ENCODE measurements around the gene ANKRD24.
"Not testable (repeated sequence)": the region's sequence is repeated elsewhere in the genome, so short reads cannot be mapped to it uniquely, and the experiment has no call there.

Gene ANKRD24

GRCh38 chr19:4233282-4233853, 50.9 kb downstream of the ANKRD24 start:
- no peak for DNase-seq

GRCh38 chr19:4234142-4234861, 51.8 kb downstream of the ANKRD24 start:
- no peak for DNase-seq

GRCh38 chr19:4234862-4235201, 52.3 kb downstream of the ANKRD24 start:
- DNase-seq = no peak

GRCh38 chr19:4237510-4237909, 55.0 kb downstream of the ANKRD24 start:
- DNase-seq = not testable (repeated sequence)

GRCh38 chr19:4238831-4239230, 56.3 kb downstream of the ANKRD24 start:
- DNase-seq = no peak

GRCh38 chr19:4241824-4242430, 59.4 kb downstream of the ANKRD24 start:
- DNase-seq = no peak

- DNase-seq = not testable (repeated sequence)
Observed at GRCh38 chr19:4245938-4246337, 63.4 kb downstream of the ANKRD24 start.

GRCh38 chr19:4246767-4247593, 64.5 kb downstream of the ANKRD24 start, which contains the start of gene YJU2:
TSS of gene YJU2 (plus strand) at chr19:4247080. CDS start at chr19:4247147, 67 bp downstream.
- peak; percentile 98 for DNase-seq

GRCh38 chr19:4256563-4256962, 74.1 kb downstream of the ANKRD24 start:
- no peak for DNase-seq

GRCh38 chr19:4257025-4257424, 74.5 kb downstream of the ANKRD24 start:
- no peak for DNase-seq

GRCh38 chr19:4258181-4258580, 75.7 kb downstream of the ANKRD24 start:
- no peak for DNase-seq

- DNase-seq = no peak
Observed at GRCh38 chr19:4260613-4261191, 78.2 kb downstream of the ANKRD24 start.

- DNase-seq = no peak
Observed at GRCh38 chr19:4264812-4265211, 82.3 kb downstream of the ANKRD24 start.

GRCh38 chr19:4266253-4267000, 83.9 kb downstream of the ANKRD24 start:
- no peak for DNase-seq

- DNase-seq = no peak
Observed at GRCh38 chr19:4267101-4267900, 84.8 kb downstream of the ANKRD24 start.

- DNase-seq = no peak
Observed at GRCh38 chr19:4267901-4268815, 85.7 kb downstream of the ANKRD24 start.

GRCh38 chr19:4268816-4269430, 86.4 kb downstream of the ANKRD24 start:
- DNase-seq = no peak

- no peak for DNase-seq
Observed at GRCh38 chr19:4272894-4273293, 90.4 kb downstream of the ANKRD24 start.

GRCh38 chr19:4274321-4274686, 91.8 kb downstream of the ANKRD24 start:
- not testable (repeated sequence) for DNase-seq

Measured in NCI-H1417 treated with DMSO at 0.1 percent for 48 hours (cell line).